ENCODE measurements around the gene PNPO. TPM values are rescaled to one million over a fixed set of nuclear protein-coding genes. Genes with fewer than 3 reads are reported as not detected.
"Not testable (repeated sequence)": the region's sequence is repeated elsewhere in the genome, so short reads cannot be mapped to it uniquely, and the experiment has no call there.

Gene PNPO
- total RNA-seq, 2 donors from 2014 or later, result 18.1 to 70.5 TPM

DNA sequence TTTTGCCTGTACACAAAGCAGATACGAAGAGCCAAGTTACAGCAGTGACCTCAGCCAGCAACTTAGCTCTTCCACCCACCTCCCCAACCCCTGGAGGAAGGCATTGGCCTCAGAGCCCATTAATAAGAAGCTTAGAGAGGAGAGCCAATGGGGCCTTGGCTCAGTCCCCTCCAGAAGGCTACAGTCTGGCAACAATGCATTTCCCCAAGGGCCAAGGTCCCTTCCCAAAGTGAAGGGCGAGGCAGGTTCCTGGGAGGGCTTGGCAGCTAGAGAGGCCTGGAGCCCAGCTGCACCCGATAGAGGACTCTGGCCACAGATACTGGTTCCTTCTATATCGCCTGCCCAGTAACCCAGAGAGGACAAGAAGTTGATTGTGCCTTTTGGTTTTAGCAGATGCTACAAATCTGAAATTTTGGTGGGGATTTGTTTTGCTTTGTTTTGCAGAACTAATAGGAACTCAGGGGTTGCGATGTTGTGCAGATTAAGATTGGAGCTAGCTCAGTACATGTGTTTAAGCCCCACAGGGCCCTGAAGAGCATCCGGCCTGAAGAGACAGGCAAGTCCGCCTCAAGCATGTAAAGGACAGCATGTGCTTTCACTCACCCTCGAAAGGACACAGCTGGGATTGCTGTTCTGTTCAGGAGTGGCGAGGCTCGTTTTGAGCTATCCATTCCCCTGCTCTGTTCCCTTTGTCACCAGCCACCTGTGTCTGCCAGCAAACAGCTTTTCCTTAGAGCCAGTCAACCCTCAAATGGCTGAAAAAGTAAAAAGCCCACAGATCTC lies 12.0 kb upstream of the PNPO start:
- TF ChIP-seq, protein P1, sequence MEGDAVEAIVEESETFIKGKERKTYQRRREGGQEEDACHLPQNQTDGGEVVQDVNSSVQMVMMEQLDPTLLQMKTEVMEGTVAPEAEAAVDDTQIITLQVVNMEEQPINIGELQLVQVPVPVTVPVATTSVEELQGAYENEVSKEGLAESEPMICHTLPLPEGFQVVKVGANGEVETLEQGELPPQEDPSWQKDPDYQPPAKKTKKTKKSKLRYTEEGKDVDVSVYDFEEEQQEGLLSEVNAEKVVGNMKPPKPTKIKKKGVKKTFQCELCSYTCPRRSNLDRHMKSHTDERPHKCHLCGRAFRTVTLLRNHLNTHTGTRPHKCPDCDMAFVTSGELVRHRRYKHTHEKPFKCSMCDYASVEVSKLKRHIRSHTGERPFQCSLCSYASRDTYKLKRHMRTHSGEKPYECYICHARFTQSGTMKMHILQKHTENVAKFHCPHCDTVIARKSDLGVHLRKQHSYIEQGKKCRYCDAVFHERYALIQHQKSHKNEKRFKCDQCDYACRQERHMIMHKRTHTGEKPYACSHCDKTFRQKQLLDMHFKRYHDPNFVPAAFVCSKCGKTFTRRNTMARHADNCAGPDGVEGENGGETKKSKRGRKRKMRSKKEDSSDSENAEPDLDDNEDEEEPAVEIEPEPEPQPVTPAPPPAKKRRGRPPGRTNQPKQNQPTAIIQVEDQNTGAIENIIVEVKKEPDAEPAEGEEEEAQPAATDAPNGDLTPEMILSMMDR (IDR thresholded peaks at IDR 0.05), result no peak
- Histone ChIP-seq H3K27me3 (no peaks in the 10 kb centered on the region), H3K36me3 (peaks cover 17% of the 10 kb centered on the region), H3K9me3 (no peaks in the 10 kb centered on the region), H3K4me1 (no peaks in the 10 kb centered on the region), H3K9ac (ENCODE audit: low read depth in 2 of 2, low read length in 2 of 2) (no peak overlapping the region), H3K4me3 (no peak overlapping the region), H3K27ac (no peak overlapping the region)
- intact Hi-C loops (cut with DNase I), result no loop called here
- DNase-seq, result no peak

DNA sequence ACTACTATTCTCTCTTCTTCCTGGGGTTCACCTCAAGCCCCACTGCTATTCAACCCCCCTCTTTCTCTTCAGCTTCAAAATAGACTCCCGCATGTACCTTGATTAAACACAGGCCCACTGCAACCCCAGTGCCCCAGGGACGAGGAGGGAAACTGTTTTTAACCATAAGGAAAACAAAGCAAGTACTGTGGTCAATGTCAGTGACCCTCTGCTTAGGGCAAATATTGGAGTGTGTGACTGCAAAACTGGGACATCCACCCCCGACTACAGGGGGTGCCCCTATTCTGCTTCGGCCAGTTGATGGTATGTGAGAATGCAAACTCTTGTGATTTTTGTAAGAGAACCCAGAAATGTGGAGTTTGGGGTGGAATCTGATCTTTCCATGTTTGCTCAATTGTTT lies 9.5 kb upstream of the PNPO start:
- Histone ChIP-seq H3K36me3 (peaks cover 4% of the 10 kb centered on the region), H3K27me3 (no peaks in the 10 kb centered on the region), H3K9ac (ENCODE audit: low read depth in 2 of 2, low read length in 2 of 2) (no peak overlapping the region), H3K27ac (no peak overlapping the region), H3K4me3 (no peak overlapping the region), H3K4me1 (no peaks in the 10 kb centered on the region), H3K9me3 (no peaks in the 10 kb centered on the region)
- intact Hi-C loops (cut with DNase I), result no loop called here
- TF ChIP-seq, protein P1 (IDR thresholded peaks at IDR 0.05), result no peak
- DNase-seq, result no peak

DNA sequence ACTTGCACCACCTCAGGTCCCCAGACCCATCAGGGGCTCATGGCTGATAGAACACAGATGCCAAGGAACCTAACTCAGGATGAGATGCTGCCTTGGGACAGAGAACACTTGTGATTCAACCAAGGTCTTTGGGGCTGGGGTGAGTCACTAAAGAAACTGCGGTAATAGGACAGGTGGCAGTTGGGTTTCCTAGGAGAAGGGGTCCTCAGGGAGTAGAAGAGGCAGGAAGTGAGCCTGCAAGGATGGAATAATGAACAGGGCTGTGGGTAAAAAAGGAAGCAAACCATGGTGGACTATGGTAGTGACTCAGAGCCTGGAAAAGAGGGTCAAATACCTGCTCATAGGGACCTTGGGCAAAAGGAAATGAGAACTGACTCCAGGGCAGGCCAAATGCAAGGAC lies 6.5 kb upstream of the PNPO start:
- H3K36me3 ChIP-seq, result no peaks in the 10 kb centered on the region
- H3K27ac ChIP-seq, result no peak overlapping the region
- TF ChIP-seq, protein P1 (IDR thresholded peaks at IDR 0.05), result no peak
- no peaks in the 10 kb centered on the region for H3K9me3 ChIP-seq
- no peaks in the 10 kb centered on the region for H3K27me3 ChIP-seq
- H3K4me1 ChIP-seq, result no peaks in the 10 kb centered on the region
- H3K9ac ChIP-seq (ENCODE audit: low read depth in 2 of 2, low read length in 2 of 2), result no peak overlapping the region
- no peak overlapping the region for H3K4me3 ChIP-seq
- intact Hi-C loops (cut with DNase I), result no loop called here
- no peak for DNase-seq

DNA sequence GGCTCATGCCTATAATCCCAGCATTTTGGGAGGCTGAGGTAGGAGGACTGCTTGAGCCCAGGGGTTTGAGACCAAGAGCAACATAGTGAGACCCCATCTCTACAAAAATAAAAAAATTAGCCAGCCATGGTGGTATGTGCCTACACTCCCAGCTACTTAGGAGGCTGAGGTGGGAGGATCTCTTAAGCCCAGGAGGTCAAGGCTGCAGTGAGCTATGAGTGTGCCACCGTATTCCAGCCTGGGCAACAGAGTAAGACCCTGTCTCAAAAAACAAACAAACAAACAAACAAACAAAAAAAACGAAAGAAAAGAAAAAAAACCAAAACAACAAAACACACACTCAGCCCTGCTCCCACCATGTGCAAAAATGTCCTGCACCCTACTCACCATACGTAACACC lies 5.9 kb upstream of the PNPO start:
- H3K9me3 ChIP-seq; intact Hi-C loops (cut with DNase I); H3K4me3 ChIP-seq; H3K9ac ChIP-seq (ENCODE audit: low read depth in 2 of 2, low read length in 2 of 2); H3K4me1 ChIP-seq; H3K27ac ChIP-seq; DNase-seq; H3K36me3 ChIP-seq; H3K27me3 ChIP-seq: not testable (repeated sequence)

DNA sequence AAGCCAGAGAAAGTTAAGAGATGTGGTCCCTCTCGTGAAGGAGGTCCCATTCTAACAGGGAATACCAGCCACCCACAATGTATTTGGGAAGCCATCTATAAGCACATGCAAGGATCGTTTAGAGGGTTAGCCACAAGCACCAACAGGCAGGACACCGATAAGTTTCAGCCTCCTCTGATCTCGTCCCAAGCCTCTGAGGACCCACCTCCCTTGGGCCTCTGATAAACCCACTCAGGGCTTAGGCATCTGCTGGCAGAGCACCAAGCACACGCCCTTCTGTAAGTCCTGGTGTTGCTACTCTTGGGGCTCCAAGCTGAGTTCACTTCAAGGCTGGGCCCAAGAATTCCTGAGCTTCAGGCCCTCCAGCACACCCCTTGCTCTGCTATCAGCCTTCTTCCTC lies 5.4 kb upstream of the PNPO start:
- H3K4me3 ChIP-seq, result no peak overlapping the region
- no peaks in the 10 kb centered on the region for H3K36me3 ChIP-seq
- H3K9ac ChIP-seq (ENCODE audit: low read depth in 2 of 2, low read length in 2 of 2), result no peak overlapping the region
- no peaks in the 10 kb centered on the region for H3K9me3 ChIP-seq
- TF ChIP-seq, protein P1 (IDR thresholded peaks at IDR 0.05), result no peak
- no peaks in the 10 kb centered on the region for H3K27me3 ChIP-seq
- intact Hi-C loops (cut with DNase I), result no loop called here
- H3K4me1 ChIP-seq, result no peaks in the 10 kb centered on the region
- no peak overlapping the region for H3K27ac ChIP-seq
- DNase-seq, result no peak

DNA sequence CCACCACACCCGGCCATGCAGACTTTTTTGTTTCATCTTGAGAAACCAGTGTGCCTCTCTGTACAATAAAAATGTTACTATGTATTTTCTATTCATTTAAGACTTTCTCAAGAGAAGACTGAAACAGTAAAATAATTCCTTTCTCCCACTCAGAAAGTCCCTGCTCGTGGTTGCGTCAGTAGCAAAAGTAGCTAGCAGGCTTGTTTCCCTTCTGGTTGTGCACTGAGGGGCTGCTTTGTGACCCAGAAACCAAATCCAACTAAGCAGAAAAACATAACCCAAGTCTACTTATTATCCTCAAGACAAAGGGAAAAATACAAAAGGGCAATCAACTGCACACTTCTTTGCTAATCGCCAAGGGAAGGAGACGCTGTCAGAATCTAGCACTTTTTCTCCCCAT lies 3.4 kb upstream of the PNPO start:
- no peak for DNase-seq
- H3K9me3 ChIP-seq, result no peaks in the 10 kb centered on the region
- TF ChIP-seq, protein P1 (IDR thresholded peaks at IDR 0.05), result no peak
- peaks cover 9% of the 10 kb centered on the region for H3K4me1 ChIP-seq
- H3K9ac ChIP-seq (ENCODE audit: low read depth in 2 of 2, low read length in 2 of 2), result no peak overlapping the region
- H3K4me3 ChIP-seq, result no peak overlapping the region
- intact Hi-C loops (cut with DNase I), result no loop called here
- H3K27ac ChIP-seq, result no peak overlapping the region
- H3K36me3 ChIP-seq, result no peaks in the 10 kb centered on the region
- H3K27me3 ChIP-seq, result no peaks in the 10 kb centered on the region

Measured in colonic mucosa (tissue), 4 donors.